ENCODE results near the gene TBC1D10A.

Gene TBC1D10A

GRCh38 chr22:30245181-30245984 is 81.4 kb downstream of the TBC1D10A start:
- DNase-seq: peak; percentile 49

GRCh38 chr22:30244641-30245040 is 82.1 kb downstream of the TBC1D10A start:
- no peak for DNase-seq

DNA sequence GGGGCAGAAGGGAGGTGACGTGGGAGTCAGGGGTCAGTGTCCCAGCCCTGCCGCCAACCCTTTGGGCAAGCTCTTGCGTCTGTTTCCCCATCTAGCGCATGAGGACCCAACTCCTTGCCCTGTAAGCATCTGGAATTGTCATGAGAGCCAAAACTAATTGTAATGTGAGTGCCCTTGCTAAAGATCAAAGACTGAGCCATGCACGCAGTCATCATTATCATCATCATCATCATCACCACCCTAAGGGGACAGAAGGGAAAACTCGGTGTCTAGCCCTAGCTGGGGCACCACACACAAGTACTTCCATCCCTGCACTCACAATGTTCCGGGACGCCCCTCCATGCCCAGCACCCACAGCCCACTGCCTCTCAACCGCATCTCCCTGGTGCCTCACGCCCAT is 82.7 kb downstream of the TBC1D10A start:
- DNase-seq: no peak

GRCh38 chr22:30243661-30244060 is 83.1 kb downstream of the TBC1D10A start:
- no peak for DNase-seq
